IMR-90 (cell line): ENCODE results near the gene DTD1. TPM values are rescaled to one million over a fixed set of nuclear protein-coding genes. Genes with fewer than 3 reads are reported as not detected.

Experiments used
- ATAC-seq: fragments of 200-7000 bp; cut with Tn5 transposase; 2 replicates; pipeline ENCODE4 v1.9.1; 2020; ENCODE audit warnings: low read depth, mild to moderate bottlenecking, moderate library complexity
- BruUV-seq: library from RNA; stranded (reverse); fragments of 400-500 nt; replicated peaks from 2 replicates; lab custom pipeline; 2021; lab: Mats Ljungman, UMichigan
- CTCF ChIA-PET: fragments of 300-600 bp; formaldehyde crosslinking; extraction: SDS; loops from one replicate; lab custom pipeline; 2021; ENCODE audit warnings: antibody characterized with exemption; lab: Yijun Ruan, JAX
- POLR2A ChIA-PET: fragments of 300-600 bp; sonication (Branson Sonifier 250); formaldehyde crosslinking; loops from one replicate; lab custom pipeline; 2022; ENCODE audit warnings: antibody characterized with exemption; ENCODE audit not compliant: unreplicated experiment; lab: Charles Lee
- DNase-seq: peaks from one replicate; pipeline ENCODE4 v3.0.0; 2013
- H2AFZ ChIP-seq: replicated peaks from 2 replicates; pipeline ENCODE3; 2013; ENCODE audit warnings: low read length, mild to moderate bottlenecking; ENCODE audit not compliant: poor library complexity
- H2AK5ac ChIP-seq: 2 replicates; pipeline ENCODE4 v1.6.1; 2013; ENCODE audit warnings: low read depth, low read length, inconsistent platforms
- H2AK9ac ChIP-seq: replicated peaks from 2 replicates; pipeline ENCODE3; 2013; ENCODE audit warnings: mild to moderate bottlenecking, low read depth, low read length, moderate library complexity; ENCODE audit not compliant: poor library complexity
- H2BK120ac ChIP-seq: 2 replicates; pipeline ENCODE4 v1.6.1; 2013; ENCODE audit warnings: low read depth, low read length, inconsistent platforms
- H2BK15ac ChIP-seq: 3 replicates; pipeline ENCODE4 v1.6.1; 2013; ENCODE audit warnings: low read depth, low read length, inconsistent platforms
- H2BK20ac ChIP-seq: 2 replicates; pipeline ENCODE4 v1.6.1; 2013; ENCODE audit warnings: low read depth, mild to moderate bottlenecking, inconsistent platforms, low read length, moderate library complexity
- H2BK5ac ChIP-seq: 2 replicates; pipeline ENCODE4 v1.6.1; 2013; ENCODE audit warnings: mild to moderate bottlenecking, low read depth, low read length, inconsistent platforms; ENCODE audit not compliant: poor library complexity, severe bottlenecking
- H3K14ac ChIP-seq: replicated peaks from 2 replicates; pipeline ENCODE4 v1.6.1; 2013; ENCODE audit warnings: low read depth, low read length, inconsistent platforms
- H3K18ac ChIP-seq: 2 replicates; pipeline ENCODE4 v1.6.1; 2013; ENCODE audit warnings: low read depth, low read length, control low read depth
- H3K23ac ChIP-seq: 2 replicates; pipeline ENCODE4 v1.6.1; 2013; ENCODE audit warnings: low read depth, low read length, inconsistent platforms
- H3K27ac ChIP-seq: 2 replicates; pipeline ENCODE4 v1.5.1; 2013; ENCODE audit warnings: mild to moderate bottlenecking, control low read depth, low read length; ENCODE audit not compliant: insufficient read depth
- H3K27me3 ChIP-seq: 2 replicates; pipeline ENCODE4 v1.6.1; 2013; ENCODE audit warnings: low read length; ENCODE audit not compliant: control insufficient read depth, insufficient read depth
- H3K36me3 ChIP-seq: 2 replicates; pipeline ENCODE4 v1.6.1; 2013; ENCODE audit warnings: low read length, mixed read lengths; ENCODE audit not compliant: control insufficient read depth, insufficient read depth
- H3K4ac ChIP-seq: 2 replicates; pipeline ENCODE4 v1.6.1; 2013; ENCODE audit warnings: low read depth, low read length, inconsistent platforms
- H3K4me1 ChIP-seq: 2 replicates; pipeline ENCODE4 v1.6.1; 2013; ENCODE audit warnings: low read length, mixed read lengths; ENCODE audit not compliant: control insufficient read depth, insufficient read depth
- H3K4me2 ChIP-seq: 2 replicates; pipeline ENCODE4 v1.6.1; 2013; ENCODE audit warnings: low read depth, mild to moderate bottlenecking, control low read depth, low read length, moderate library complexity
- H3K4me3 ChIP-seq: 2 replicates; pipeline ENCODE4 v1.5.1; 2013; ENCODE audit warnings: low read depth, mild to moderate bottlenecking, control low read depth, low read length, moderate library complexity; ENCODE audit not compliant: insufficient read depth
- H3K56ac ChIP-seq: 2 replicates; pipeline ENCODE4 v1.6.1; 2013; ENCODE audit warnings: low read length, inconsistent platforms; ENCODE audit not compliant: insufficient read depth; ENCODE audit errors: extremely low read depth
- H3K79me1 ChIP-seq, 2 experiments: 2 replicates each; pipeline ENCODE4 v1.6.1; 2013; ENCODE audit warnings: low read length in 2 of 2, inconsistent platforms in 1 of 2, low read depth in 1 of 2
- H3K9ac ChIP-seq: 2 replicates; pipeline ENCODE4 v1.6.1; 2013; ENCODE audit warnings: low read depth, low read length, control low read depth
- H3K9me1 ChIP-seq: 2 replicates; pipeline ENCODE4 v1.6.1; 2013; ENCODE audit warnings: low read length, inconsistent platforms; ENCODE audit not compliant: insufficient read depth
- H3K9me3 ChIP-seq: 2 replicates; pipeline ENCODE4 v1.6.1; 2013; ENCODE audit warnings: low read length; ENCODE audit not compliant: control insufficient read depth, insufficient read depth
- H4K20me1 ChIP-seq: 2 replicates; pipeline ENCODE4 v1.6.1; 2013; ENCODE audit warnings: low read length, inconsistent platforms; ENCODE audit not compliant: insufficient read depth
- H4K5ac ChIP-seq: 2 replicates; pipeline ENCODE4 v1.6.1; 2013; ENCODE audit warnings: mild to moderate bottlenecking, low read depth, low read length, control low read depth
- H4K8ac ChIP-seq, 2 experiments: 2 replicates each; pipeline ENCODE4 v1.6.1; 2013; ENCODE audit warnings: low read depth in 2 of 2, low read length in 2 of 2, control low read depth in 1 of 2, inconsistent platforms in 1 of 2
- H4K91ac ChIP-seq: 2 replicates; pipeline ENCODE4 v1.6.1; 2013; ENCODE audit warnings: low read depth, low read length, inconsistent platforms; ENCODE audit not compliant: insufficient read depth
- CEBPB ChIP-seq: IDR thresholded peaks from 2 replicates; pipeline ENCODE4 v1.6.1; 2012; ENCODE audit warnings: low read depth, low read length, improper control_type of control experiment
- ELK1 ChIP-seq: fragments of 150-350 bp; IDR thresholded peaks from 2 replicates; pipeline ENCODE4 v1.6.1; 2016; ENCODE audit warnings: low read depth, mild to moderate bottlenecking, low read length, moderate library complexity, borderline replicate concordance
- NFE2L2 ChIP-seq: fragments of 150-350 bp; IDR thresholded peaks from 2 replicates; pipeline ENCODE4 v1.6.1; 2016; ENCODE audit warnings: low read depth, mild to moderate bottlenecking, low read length
- POLR2A ChIP-seq: IDR thresholded peaks from 2 replicates; pipeline ENCODE4 v1.6.1; 2012; ENCODE audit warnings: mild to moderate bottlenecking, low read depth, low read length
- RCOR1 ChIP-seq: IDR thresholded peaks from 2 replicates; pipeline ENCODE4 v1.6.1; 2012; ENCODE audit warnings: mild to moderate bottlenecking, low read length, improper control_type of control experiment; ENCODE audit not compliant: insufficient replicate concordance
- RFX5 ChIP-seq: IDR thresholded peaks from 2 replicates; pipeline ENCODE4 v1.8.0; 2012; ENCODE audit warnings: low read depth, mild to moderate bottlenecking, low read length, moderate library complexity
- WGBS, 2 experiments: methylation state at CpG; one replicate each; pipeline versions ENCODE4 v1.1.5 to v1.1.7; 2013; ENCODE audit warnings: missing lambda C conversion rate in 2 of 2; ENCODE audit not compliant: insufficient read length in 1 of 2; ENCODE audit errors: extremely low coverage in 2 of 2; 5-methylcytosine and 5-hydroxymethylcytosine counted together
- dilution Hi-C: fragments of 300-500 bp; cut with HindIII; formaldehyde crosslinking; loops from one replicate; pipeline ENCODE4 v1.14.3; 2018; ENCODE audit warnings: low sequenced_read_pairs; ENCODE audit not compliant: unreplicated experiment
- in situ Hi-C: fragments of 300-500 bp; cut with MboI; formaldehyde crosslinking; loops from 3 replicates; pipeline ENCODE4 v1.14.3; 2019; ENCODE audit warnings: low sequenced_read_pairs, inconsistent platforms, mixed read lengths
- intact Hi-C: fragments of 100-400 bp; cut with micrococcal nuclease; formaldehyde crosslinking; loops from 2 replicates; pipeline ENCODE4 v1.10.0; 2022
- polyA plus RNA-seq, 3 experiments: library from polyadenylated mRNA; depleted of rRNA; stranded (reverse); fragments of >200 nt; gene quantifications; 2 replicates each; pipeline ENCODE4 v1.2.3, GENCODE V29; 2012; ENCODE audit warnings: low replicate concordance in 1 of 3
- total RNA-seq: library from RNA; depleted of rRNA; stranded (reverse); fragments of >200 nt; gene quantifications from 2 replicates; pipeline ENCODE4 v1.2.3, GENCODE V29; 2012

The DTD1 gene
- total and polyA plus RNA-seq, 2 of the 4 experiments (the other 2 are of a cell fraction): 73.1 to 101 TPM

- no peaks in the 10 kb centered on the region; the same call in 1 of the 2 replicates for H3K9me3 ChIP-seq
- peaks cover 5% of the 10 kb centered on the region; the same call in 1 of the 2 replicates for H3K9me1 ChIP-seq
- H3K27me3 ChIP-seq: no peaks in the 10 kb centered on the region
- 0 out of 2 replicates have a peak, but pooled peaks cover 2% of the 10 kb centered on the region for H3K4me1 ChIP-seq
- H2BK15ac ChIP-seq: no peak overlapping the region
- no peak overlapping the region for H3K23ac ChIP-seq
- H3K79me1 ChIP-seq: peaks cover 6 to 9% of the 10 kb centered on the region in 2 experiments; a peak in 1 of 4 replicates
- H3K27ac ChIP-seq: no peak overlapping the region
- no peaks in the 10 kb centered on the region for H4K20me1 ChIP-seq
- no peak overlapping the region for H2AK9ac ChIP-seq
- DNase-seq (peak; percentile 13), ATAC-seq (no peak)
- TF ChIP-seq RCOR1 (no peak), RFX5 (no peak), POLR2A (no peak), NFE2L2 (no peak), CEBPB (no peak), ELK1 (no peak)
- H3K4me2 ChIP-seq: no peak overlapping the region
- H4K8ac ChIP-seq: no peak overlapping the region
- no peak overlapping the region for H2BK5ac ChIP-seq
- no peak overlapping the region for H3K56ac ChIP-seq
- no peaks in the 10 kb centered on the region for H3K36me3 ChIP-seq
- ChIA-PET CTCF (no interaction called here), POLR2A (no interaction called here)
- no peak overlapping the region for H3K18ac ChIP-seq
- BruUV-seq: no TSS peak
- H2BK120ac ChIP-seq: no peak overlapping the region
- no peak overlapping the region for H3K4ac ChIP-seq
- dilution Hi-C loops (no loop called here), intact Hi-C loops (no loop called here), in situ Hi-C loops (no loop called here)
- no peak overlapping the region for H4K5ac ChIP-seq
- H4K91ac ChIP-seq: no peak overlapping the region
- no peak overlapping the region for H2AK5ac ChIP-seq
- no peak overlapping the region for H3K9ac ChIP-seq
- no CpG with 5 or more reads among the region's 1 CpG for WGBS, 2 experiments
- H3K14ac ChIP-seq: no peak overlapping the region
- H2AFZ ChIP-seq: no peak overlapping the region
- no peak overlapping the region for H3K4me3 ChIP-seq
- H2BK20ac ChIP-seq: no peak overlapping the region
Observed at GRCh38 chr20:18722371-18722770, 134.5 kb downstream of the DTD1 start.
